Measurements from ENCODE around the gene ARHGAP21.

DNA sequence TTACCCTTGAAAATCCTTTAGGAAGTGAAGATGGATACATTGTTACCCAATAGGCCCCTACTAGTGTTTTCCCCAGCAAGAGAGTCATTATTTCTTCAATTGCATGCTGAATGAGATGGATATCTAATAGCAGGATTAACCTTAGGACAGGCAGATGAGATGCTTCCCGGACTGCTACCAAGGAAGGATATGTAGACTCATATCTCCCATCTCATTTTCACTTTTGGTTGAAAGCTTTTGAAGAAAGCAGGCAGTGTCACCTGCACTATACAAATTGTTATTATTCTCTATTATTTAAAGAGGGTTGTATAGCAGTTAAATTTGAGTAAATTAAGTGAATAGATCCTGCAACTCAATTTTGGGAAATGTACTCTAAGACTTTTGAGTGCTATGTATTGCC lies 17.0 kb upstream of the ARHGAP21 start:
- TF ChIP-seq, protein P1, sequence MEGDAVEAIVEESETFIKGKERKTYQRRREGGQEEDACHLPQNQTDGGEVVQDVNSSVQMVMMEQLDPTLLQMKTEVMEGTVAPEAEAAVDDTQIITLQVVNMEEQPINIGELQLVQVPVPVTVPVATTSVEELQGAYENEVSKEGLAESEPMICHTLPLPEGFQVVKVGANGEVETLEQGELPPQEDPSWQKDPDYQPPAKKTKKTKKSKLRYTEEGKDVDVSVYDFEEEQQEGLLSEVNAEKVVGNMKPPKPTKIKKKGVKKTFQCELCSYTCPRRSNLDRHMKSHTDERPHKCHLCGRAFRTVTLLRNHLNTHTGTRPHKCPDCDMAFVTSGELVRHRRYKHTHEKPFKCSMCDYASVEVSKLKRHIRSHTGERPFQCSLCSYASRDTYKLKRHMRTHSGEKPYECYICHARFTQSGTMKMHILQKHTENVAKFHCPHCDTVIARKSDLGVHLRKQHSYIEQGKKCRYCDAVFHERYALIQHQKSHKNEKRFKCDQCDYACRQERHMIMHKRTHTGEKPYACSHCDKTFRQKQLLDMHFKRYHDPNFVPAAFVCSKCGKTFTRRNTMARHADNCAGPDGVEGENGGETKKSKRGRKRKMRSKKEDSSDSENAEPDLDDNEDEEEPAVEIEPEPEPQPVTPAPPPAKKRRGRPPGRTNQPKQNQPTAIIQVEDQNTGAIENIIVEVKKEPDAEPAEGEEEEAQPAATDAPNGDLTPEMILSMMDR (IDR thresholded peaks at IDR 0.05): no peak
- no peak for TF ChIP-seq POLR2A (IDR thresholded peaks at IDR 0.05)

Data from thyroid gland (tissue), 4 donors.